Esophagus muscularis mucosa (tissue), 3 donors: ENCODE data around the gene FAM210B.

Experiments used
- POLR2A ChIP-seq: fragments of 450-650 bp; IDR thresholded peaks from one replicate; pipeline ENCODE4 v1.6.1; 2017; ENCODE audit warnings: antibody characterized with exemption, moderate library complexity, mild to moderate bottlenecking, low read depth
- TF ChIP-seq, protein P1 (sequence below), 3 experiments: fragments of 200-600 bp in 2 of 3; fragments of 450-650 bp in 1 of 3; sonication (generic) in 2 of 3; IDR thresholded peaks; one replicate each; pipeline ENCODE4 v1.5.1; 2017 to 2019; ENCODE audit warnings: antibody characterized with exemption in 3 of 3, mild to moderate bottlenecking in 2 of 3, moderate library complexity in 1 of 3

GRCh38 chr20:56353356-56353755 is 5.4 kb upstream of the FAM210B start:
- TF ChIP-seq, protein P1, sequence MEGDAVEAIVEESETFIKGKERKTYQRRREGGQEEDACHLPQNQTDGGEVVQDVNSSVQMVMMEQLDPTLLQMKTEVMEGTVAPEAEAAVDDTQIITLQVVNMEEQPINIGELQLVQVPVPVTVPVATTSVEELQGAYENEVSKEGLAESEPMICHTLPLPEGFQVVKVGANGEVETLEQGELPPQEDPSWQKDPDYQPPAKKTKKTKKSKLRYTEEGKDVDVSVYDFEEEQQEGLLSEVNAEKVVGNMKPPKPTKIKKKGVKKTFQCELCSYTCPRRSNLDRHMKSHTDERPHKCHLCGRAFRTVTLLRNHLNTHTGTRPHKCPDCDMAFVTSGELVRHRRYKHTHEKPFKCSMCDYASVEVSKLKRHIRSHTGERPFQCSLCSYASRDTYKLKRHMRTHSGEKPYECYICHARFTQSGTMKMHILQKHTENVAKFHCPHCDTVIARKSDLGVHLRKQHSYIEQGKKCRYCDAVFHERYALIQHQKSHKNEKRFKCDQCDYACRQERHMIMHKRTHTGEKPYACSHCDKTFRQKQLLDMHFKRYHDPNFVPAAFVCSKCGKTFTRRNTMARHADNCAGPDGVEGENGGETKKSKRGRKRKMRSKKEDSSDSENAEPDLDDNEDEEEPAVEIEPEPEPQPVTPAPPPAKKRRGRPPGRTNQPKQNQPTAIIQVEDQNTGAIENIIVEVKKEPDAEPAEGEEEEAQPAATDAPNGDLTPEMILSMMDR (IDR thresholded peaks at IDR 0.05), result no peak
- TF ChIP-seq POLR2A, result no peak
